ELR (cell line): Measurements from ENCODE around the gene UBFD1.
A peak's percentile ranks its signal among the peaks of the same experiment; 100 is the strongest.
"Not testable (repeated sequence)": the region's sequence is repeated elsewhere in the genome, so short reads cannot be mapped to it uniquely, and the experiment has no call there.

Source experiments
- DNase-seq: peaks from one replicate; pipeline ENCODE4 v3.0.0-alpha.2; 2015; ENCODE audit warnings: low read depth

UBFD1 gene

DNA sequence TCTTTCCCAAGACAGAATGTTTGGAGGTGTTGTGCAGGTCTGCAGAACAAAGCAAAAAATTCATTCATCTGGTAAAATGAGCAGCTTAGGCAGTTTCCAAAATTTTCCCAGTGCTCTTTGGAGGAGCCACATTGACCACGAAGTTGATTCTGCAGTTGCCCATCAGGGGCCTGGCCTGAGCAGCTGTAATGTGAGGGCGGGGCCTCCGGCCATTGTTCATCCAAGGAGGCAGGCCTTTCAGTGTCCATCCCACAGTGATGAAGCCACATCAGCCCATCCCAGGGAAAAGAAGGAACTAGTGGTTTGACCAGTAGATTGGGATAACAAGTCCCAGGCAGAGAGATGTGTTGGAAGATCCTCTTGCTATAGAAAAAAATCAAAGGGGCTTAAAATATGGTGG is 10.1 kb downstream of the UBFD1 start:
- no peak for DNase-seq

GRCh38 chr16:23570992-23571632 is 13.6 kb downstream of the UBFD1 start:
- no peak for DNase-seq

DNA sequence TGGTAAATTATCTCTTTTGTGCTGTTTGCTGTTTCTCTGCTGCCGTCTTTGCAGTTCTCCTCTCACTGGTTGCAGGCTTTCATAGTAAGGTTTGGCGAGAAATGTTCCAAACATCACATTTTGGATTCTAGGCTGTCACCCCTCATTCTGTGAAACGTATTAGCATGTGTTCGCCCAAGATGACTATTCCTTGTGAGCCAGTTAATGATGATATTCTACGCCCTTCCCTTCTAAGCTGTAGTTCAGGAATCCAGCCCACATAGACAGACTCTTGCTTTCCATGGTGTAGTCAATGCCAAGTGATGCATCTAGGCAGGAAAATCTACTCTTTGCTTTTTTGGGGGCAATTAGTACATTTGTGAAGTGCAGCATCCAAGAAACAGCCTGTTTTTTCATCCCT is 14.4 kb downstream of the UBFD1 start:
- no peak for DNase-seq

GRCh38 chr16:23572394-23572793 is 14.9 kb downstream of the UBFD1 start:
- no peak for DNase-seq

DNA sequence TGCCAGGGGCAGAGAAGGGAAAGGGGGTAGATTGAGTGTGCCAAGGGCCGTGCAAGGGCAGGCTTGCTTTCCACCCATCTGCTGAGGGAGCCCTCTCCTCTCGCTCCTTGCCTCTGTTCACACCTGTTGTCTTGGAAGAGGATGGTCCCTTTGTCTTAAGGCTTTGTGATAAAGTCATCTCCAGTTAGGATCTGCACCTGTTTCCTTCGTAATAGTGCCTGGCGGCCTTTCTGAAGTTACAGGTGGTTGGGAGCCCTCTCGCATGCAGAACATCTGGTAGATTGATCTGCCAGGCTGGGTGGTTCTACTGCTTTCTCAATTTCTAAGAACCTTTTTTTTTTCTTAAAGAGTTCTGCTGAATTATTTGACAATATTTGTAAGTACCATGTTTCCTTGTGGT is 16.3 kb downstream of the UBFD1 start:
- no peak for DNase-seq

- peak; percentile 19 for DNase-seq
Observed at GRCh38 chr16:23575834-23576233, 18.3 kb downstream of the UBFD1 start.

DNA sequence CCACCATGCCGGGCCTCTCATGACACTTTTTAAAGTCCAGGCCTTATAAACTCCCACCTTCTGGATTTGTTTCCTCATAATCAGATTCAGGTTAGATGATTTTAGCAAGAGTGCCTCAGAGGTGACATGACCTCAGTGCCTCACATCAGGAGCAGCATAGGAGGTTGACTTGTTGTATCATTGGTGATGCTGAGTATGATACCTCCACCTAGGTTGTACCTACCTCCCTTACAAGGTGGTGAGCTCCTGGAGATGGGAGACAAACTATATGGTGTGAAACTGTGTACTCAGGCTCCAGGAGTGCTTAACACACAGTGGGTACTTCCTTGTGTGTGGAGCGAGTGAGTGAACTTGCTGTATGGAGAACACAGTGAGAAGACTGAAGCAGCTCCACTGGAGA is 20.0 kb downstream of the UBFD1 start:
- no peak for DNase-seq

GRCh38 chr16:23578101-23578830 is 20.7 kb downstream of the UBFD1 start:
- peak; percentile 19 for DNase-seq

- no peak for DNase-seq
Observed at GRCh38 chr16:23579371-23579770, 21.8 kb downstream of the UBFD1 start.

- DNase-seq = no peak
Observed at GRCh38 chr16:23580391-23580790, 22.9 kb downstream of the UBFD1 start.

GRCh38 chr16:23581764-23582163 is 24.2 kb downstream of the UBFD1 start:
- no peak for DNase-seq

DNA sequence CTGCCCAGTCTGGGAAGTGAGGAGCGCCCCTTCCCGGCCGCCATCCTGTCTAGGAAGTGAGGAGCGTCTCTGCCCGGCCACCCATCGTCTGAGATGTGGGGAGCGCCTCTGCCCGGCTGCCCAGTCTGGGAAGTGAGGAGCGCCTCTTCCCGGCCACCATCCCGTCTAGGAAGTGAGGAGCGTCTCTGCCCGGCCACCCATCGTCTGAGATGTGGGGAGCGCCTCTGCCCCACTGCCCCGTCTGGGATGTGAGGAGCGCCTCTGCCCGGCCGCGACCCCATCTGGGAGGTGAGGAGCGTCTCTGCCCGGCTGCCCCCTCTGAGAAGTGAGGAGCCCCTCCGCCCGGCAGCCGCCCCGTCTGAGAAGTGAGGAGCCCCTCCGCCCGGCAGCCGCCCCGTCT is 25.7 kb downstream of the UBFD1 start:
- DNase-seq = not testable (repeated sequence)

- no peak for DNase-seq
Observed at GRCh38 chr16:23584186-23585076, 26.9 kb downstream of the UBFD1 start.

DNA sequence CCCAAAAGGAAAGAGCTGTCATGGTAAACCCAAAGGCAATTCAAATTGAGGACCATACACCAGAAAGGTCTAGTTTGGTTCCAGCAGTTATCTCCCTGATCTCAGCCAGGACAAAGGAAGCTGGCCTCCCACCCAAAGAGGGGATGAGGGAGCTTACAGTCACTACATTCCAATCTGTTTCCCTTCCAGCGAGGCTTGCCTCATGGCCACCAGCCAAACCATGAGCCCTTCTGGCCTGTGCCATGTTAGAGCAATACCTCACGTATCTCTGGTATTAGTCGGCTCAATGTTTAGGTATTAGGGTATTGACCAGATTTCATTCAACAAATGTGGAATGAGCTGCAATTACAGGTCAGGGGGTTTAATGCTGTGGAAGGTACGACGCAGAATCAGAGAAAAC is 30.2 kb downstream of the UBFD1 start:
- peak; percentile 96 for DNase-seq

DNA sequence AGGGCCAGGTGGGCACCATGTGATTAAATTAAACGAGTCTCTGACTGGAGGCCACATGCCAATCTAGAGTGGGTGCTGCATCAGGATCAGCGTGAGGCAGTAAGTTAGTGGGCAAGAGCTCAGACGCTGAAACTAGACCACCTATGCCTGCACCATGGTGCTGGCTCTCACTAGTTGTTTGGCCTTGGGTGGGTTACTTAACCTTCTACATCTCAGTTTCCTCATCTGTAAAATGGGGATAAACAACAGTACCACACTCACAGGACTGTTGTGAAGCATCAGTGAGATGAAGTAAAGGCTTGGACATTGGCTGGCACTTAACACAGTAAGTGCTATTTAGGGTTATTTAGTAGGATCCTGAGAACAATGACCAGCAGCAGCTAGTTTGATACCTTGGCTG is 32.7 kb downstream of the UBFD1 start:
- DNase-seq = no peak

DNA sequence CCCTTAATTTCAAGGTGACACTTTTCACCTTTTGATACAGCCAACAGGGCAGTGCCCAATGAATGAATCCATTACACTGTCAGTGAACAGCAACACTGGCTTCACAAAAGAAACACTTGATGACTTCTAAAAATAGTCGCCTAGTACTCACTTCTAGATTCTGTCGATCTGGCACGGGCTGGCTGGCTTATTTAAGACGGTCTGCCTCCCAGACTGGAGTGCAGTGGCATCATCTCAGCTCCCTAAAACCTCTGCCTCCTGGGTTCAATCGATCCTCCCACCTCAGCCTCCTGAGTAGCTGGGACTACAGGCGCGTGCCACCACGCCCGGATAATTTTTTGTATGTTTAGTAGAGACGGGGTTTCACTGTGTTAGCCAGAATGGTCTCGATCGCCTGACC is 36.7 kb downstream of the UBFD1 start:
- DNase-seq = no peak

GRCh38 chr16:23595246-23595950 is 37.9 kb downstream of the UBFD1 start:
- DNase-seq = peak; percentile 17

DNA sequence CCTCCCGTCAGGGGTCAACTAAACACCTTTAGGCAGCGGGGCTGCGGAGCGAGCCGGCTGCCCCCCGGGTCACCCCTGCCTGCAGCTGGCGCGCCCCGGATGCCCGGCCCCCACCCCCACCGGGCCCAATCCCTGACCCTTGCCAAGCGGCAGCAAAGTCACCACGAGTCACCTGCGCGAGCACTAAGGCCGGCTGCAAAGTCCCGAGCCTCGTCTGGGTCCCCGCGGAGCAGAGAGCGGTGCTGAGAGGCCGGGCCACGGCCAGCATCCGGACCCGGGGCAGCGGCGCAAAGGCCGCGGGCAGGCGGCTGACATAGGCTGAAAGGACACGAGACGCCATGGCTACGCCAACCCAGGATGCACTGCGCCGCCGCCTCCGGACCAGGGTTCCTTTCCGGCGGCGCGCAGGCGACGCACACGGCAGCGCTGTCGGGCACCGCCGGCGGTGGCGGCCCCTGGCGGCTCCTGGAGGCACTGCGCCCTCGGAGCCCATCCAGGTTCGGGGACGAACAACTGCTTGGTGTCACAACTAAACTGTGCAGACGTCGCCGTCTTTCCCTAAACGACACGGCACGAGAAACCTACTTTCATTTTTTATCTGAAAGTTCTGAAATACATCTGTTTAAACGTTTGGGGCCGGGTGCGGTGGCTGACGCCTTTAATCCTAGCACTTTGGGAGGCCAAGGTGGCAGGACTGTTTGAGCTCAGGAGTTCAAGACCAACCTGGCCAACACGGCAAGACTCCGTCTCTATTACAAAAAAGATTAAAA is 38.6 kb downstream of the UBFD1 start, which contains the start of gene NDUFAB1:
NDUFAB1 (minus strand) TSS at position 366 of the 770 bp plus-strand sequence; CDS start at position 340, 26 bp downstream.
- peak; percentile 89 for DNase-seq

DNA sequence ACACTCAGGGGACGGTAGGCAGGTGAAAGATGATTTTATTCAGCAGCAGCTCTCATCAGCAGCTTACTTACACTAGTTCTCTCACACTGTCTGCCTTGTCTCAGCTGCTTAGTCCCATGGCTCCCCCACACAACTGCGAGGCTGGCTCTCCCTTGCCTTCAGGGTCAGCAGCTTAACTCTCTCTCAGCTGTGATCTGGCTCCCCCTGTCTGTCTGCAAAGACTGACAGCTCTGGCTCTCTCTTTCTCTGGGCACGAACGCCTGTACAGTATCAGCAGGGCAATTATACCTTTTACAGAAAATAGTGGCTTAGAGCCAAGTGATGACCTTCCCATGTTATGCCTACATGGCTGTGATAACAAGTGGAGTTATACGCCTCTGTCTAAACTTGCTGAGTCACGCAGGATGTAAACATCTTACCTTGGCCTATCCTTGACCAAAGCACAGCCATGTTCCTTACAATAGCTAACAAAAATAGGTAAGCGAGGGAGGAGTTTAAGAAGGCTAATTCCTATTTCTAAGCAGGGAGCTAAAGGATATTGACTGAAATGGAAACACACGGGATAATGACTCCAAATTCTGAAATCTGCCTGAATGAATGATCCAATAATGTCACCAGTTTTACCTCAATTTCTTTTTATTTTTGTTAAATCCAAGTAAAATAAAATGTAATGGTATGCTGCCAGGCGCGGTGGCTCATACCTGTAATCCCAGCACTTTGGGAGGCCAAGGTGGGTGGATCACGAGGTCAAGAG is 39.7 kb downstream of the UBFD1 start:
- peak; percentile 45 for DNase-seq

- DNase-seq = peak; percentile 64
Observed at GRCh38 chr16:23607726-23608125, 50.2 kb downstream of the UBFD1 start.

- peak; percentile 76 for DNase-seq
Observed at GRCh38 chr16:23608194-23608593, 50.7 kb downstream of the UBFD1 start.
